HEK293 (cell line): ENCODE results near the gene MGAT1.

Experiments
- CTCF ChIA-PET: fragments of 350-600 bp; formaldehyde crosslinking; extraction: SDS; loops from one replicate; lab custom pipeline; 2021; ENCODE audit warnings: antibody characterized with exemption; lab: Yijun Ruan, JAX
- POLR2A ChIA-PET: fragments of 300-600 bp; formaldehyde crosslinking; extraction: SDS; loops from one replicate; lab custom pipeline; 2020; ENCODE audit warnings: antibody characterized with exemption, inconsistent platforms; lab: Yijun Ruan, JAX
- H3K27ac ChIP-seq: fragments of 200-500 bp; sonication (Bioruptor generic); 2 replicates; pipeline ENCODE4 v1.5.1; 2014; ENCODE audit warnings: low read depth, low read length, control low read depth, inconsistent platforms; ENCODE audit errors: extremely low read depth
- H3K36me3 ChIP-seq, 2 experiments: fragments of 200-500 bp in 1 of 2; sonication (Bioruptor generic) in 1 of 2; 1 replicate in 1 of 2; 2 replicates in 1 of 2; pipeline ENCODE4 v1.5.1; 2014 to 2017; ENCODE audit warnings: inconsistent platforms in 2 of 2, low read length in 2 of 2; ENCODE audit not compliant: control insufficient read depth in 2 of 2, insufficient read depth in 1 of 2
- H3K4me1 ChIP-seq: fragments of 200-500 bp; sonication (Bioruptor generic); 2 replicates; pipeline ENCODE4 v1.5.1; 2014; ENCODE audit warnings: mild to moderate bottlenecking, low read length, inconsistent platforms; ENCODE audit not compliant: control insufficient read depth, insufficient read depth
- H3K4me3 ChIP-seq: 2 replicates; pipeline ENCODE4 v1.5.1; 2011; ENCODE audit warnings: low read depth, mild to moderate bottlenecking, control low read depth, low read length, moderate library complexity
- H3K9me3 ChIP-seq: fragments of 200-500 bp; sonication (Bioruptor generic); 2 replicates; pipeline ENCODE4 v1.5.1; 2014; ENCODE audit warnings: low read depth, low read length, inconsistent platforms; ENCODE audit not compliant: control insufficient read depth, insufficient read depth
- EGR2 ChIP-seq: fragments of 450-650 bp; formaldehyde crosslinking; IDR thresholded peaks from 2 replicates; pipeline ENCODE4 v1.5.1; 2016; ENCODE audit warnings: low read depth, missing biosample characterization, missing genetic modification characterization
- GLI2 ChIP-seq: fragments of 450-650 bp; formaldehyde crosslinking; IDR thresholded peaks from 2 replicates; pipeline ENCODE4; 2017; ENCODE audit warnings: missing biosample characterization, missing genetic modification characterization, low read depth, borderline replicate concordance
- GLI4 ChIP-seq: fragments of 450-650 bp; formaldehyde crosslinking; IDR thresholded peaks from 2 replicates; pipeline ENCODE4 v1.5.1; 2016; ENCODE audit warnings: missing biosample characterization, missing genetic modification characterization
- HOXA7 ChIP-seq: sonication (generic); formaldehyde crosslinking; IDR thresholded peaks from 2 replicates; pipeline ENCODE4 v1.8.1; 2022; ENCODE audit warnings: missing genetic modification reagents, borderline replicate concordance
- HOXC10 ChIP-seq: sonication (generic); formaldehyde crosslinking; IDR thresholded peaks from 2 replicates; pipeline ENCODE4 v1.8.1; 2023; ENCODE audit warnings: mild to moderate bottlenecking, missing genetic modification reagents
- KLF16 ChIP-seq: fragments of 450-650 bp; formaldehyde crosslinking; IDR thresholded peaks from 2 replicates; pipeline ENCODE4 v1.5.1; 2017; ENCODE audit warnings: missing biosample characterization, missing genetic modification characterization
- REPIN1 ChIP-seq: fragments of 450-650 bp; formaldehyde crosslinking; IDR thresholded peaks from 2 replicates; pipeline ENCODE4 v1.5.1; 2017; ENCODE audit warnings: missing biosample characterization, missing genetic modification characterization, low read depth
- SETDB1 ChIP-seq: IDR thresholded peaks from one replicate; pipeline ENCODE4 v1.6.1; 2017; ENCODE audit warnings: mild to moderate bottlenecking, low read length, moderate library complexity, mixed read lengths; ENCODE audit not compliant: insufficient read length
- SP3 ChIP-seq: fragments of 450-650 bp; formaldehyde crosslinking; IDR thresholded peaks from 2 replicates; pipeline ENCODE4 v1.5.1; 2016; ENCODE audit warnings: missing biosample characterization, missing genetic modification characterization
- ZBTB17 ChIP-seq: fragments of 450-650 bp; formaldehyde crosslinking; IDR thresholded peaks from 2 replicates; pipeline ENCODE4 v1.5.1; 2016; ENCODE audit warnings: missing biosample characterization, missing genetic modification characterization
- ZFHX2 ChIP-seq: fragments of 450-650 bp; formaldehyde crosslinking; conservative IDR thresholded peaks from 2 replicates; pipeline ENCODE4 v1.5.1; 2016; ENCODE audit warnings: missing biosample characterization, missing genetic modification characterization
- ZNF184 ChIP-seq: fragments of 450-650 bp; IDR thresholded peaks from 2 replicates; pipeline ENCODE4 v1.5.1; 2018; ENCODE audit warnings: missing biosample characterization, mild to moderate bottlenecking, missing genetic modification characterization
- ZNF2 ChIP-seq: fragments of 450-650 bp; formaldehyde crosslinking; IDR thresholded peaks from 2 replicates; pipeline ENCODE4 v1.5.1; 2016; ENCODE audit warnings: missing biosample characterization, missing genetic modification characterization
- ZNF221 ChIP-seq: fragments of 450-650 bp; formaldehyde crosslinking; IDR thresholded peaks from 2 replicates; pipeline ENCODE4 v1.5.1; 2017; ENCODE audit warnings: missing biosample characterization, missing genetic modification characterization, borderline replicate concordance
- ZNF266 ChIP-seq: fragments of 450-650 bp; formaldehyde crosslinking; IDR thresholded peaks from 2 replicates; pipeline ENCODE4 v1.5.1; 2016; ENCODE audit warnings: missing biosample characterization, missing genetic modification characterization, low read depth
- ZNF311 ChIP-seq: fragments of 450-650 bp; formaldehyde crosslinking; IDR thresholded peaks from 2 replicates; pipeline ENCODE4 v1.5.1; 2017; ENCODE audit warnings: missing biosample characterization, missing genetic modification characterization, borderline replicate concordance
- ZNF324 ChIP-seq: fragments of 450-650 bp; formaldehyde crosslinking; IDR thresholded peaks from 2 replicates; pipeline ENCODE4 v1.5.1; 2016; ENCODE audit warnings: missing biosample characterization, missing genetic modification characterization
- TF ChIP-seq, protein P1 (sequence below): fragments of 450-650 bp; formaldehyde crosslinking; IDR thresholded peaks from 2 replicates; pipeline ENCODE4 v1.5.1; 2016; ENCODE audit warnings: missing biosample characterization, missing genetic modification characterization
- TF ChIP-seq, protein P2 (sequence below): fragments of 450-650 bp; formaldehyde crosslinking; conservative IDR thresholded peaks from 2 replicates; pipeline ENCODE4 v1.5.1; 2016; ENCODE audit warnings: low read depth, missing biosample characterization, missing genetic modification characterization
- TF ChIP-seq, protein P3 (sequence below): fragments of 450-650 bp; formaldehyde crosslinking; IDR thresholded peaks from 2 replicates; pipeline ENCODE4 v1.5.1; 2016; ENCODE audit warnings: missing biosample characterization, missing genetic modification characterization
- TF ChIP-seq, protein P4 (sequence below): fragments of 450-650 bp; formaldehyde crosslinking; IDR thresholded peaks from 2 replicates; pipeline ENCODE4 v1.5.1; 2016; ENCODE audit warnings: missing biosample characterization, missing genetic modification characterization

The MGAT1 gene

DNA sequence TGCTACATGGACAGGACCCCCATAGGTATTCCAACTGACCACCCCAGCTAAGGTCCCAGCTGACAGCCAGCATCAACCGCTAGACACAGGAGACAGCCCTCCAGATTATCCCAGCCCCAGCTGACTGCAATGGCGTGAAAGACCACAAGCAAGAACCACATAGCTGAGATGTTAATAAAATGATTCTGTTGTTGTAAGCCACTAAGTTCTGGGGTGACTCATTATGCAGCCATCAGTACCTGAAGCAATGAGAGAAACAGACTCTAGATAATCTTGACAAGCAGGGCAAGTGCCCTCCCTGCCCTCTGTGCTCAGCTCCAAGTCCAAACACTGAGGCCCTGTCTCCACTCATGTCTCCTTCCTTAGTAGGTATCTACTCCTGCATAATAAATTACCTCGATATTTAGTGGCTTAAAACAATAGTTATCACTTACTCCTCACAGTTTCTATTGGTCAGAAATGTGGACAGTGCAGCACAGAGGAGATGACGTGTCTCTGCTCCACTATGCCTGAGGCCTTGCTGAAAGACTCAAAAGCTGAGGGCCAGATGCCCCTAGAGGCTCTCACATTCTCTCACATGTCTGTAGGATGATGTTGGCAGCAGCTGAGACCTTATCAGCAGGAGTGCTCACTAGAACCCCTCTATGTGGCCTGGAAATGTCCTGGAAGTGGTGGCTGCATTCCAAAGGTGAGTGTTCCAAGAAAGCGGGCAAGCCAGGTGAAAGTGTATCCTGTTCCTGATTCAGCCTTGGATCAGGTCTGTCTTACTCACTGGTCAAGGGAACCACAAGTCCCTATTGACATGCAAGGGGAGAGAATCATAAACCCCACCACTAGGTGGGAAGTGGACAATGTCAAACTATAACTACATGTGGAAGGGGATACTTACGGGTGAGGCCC is 2.5 kb downstream of the MGAT1 start:
- Histone ChIP-seq H3K27ac (no peak overlapping the region), H3K4me1 (peaks cover 12% of the 10 kb centered on the region), H3K36me3 (peaks cover 0 to 28% of the 10 kb centered on the region in 2 experiments; a peak in 2 of 3 replicates), H3K9me3 (no peaks in the 10 kb centered on the region), H3K4me3 (no peak overlapping the region)
- CTCF ChIA-PET = interaction anchor here (1.1 to 4.0 kb wide), 3 partner anchors 15 to 82 kb away, joined by 3 to 26 read pairs (median 3); no protein-coding TSS in a partner anchor
- TF ChIP-seq KLF16 (tag by site-specific recombination) = no peak
- TF ChIP-seq, protein P1, sequence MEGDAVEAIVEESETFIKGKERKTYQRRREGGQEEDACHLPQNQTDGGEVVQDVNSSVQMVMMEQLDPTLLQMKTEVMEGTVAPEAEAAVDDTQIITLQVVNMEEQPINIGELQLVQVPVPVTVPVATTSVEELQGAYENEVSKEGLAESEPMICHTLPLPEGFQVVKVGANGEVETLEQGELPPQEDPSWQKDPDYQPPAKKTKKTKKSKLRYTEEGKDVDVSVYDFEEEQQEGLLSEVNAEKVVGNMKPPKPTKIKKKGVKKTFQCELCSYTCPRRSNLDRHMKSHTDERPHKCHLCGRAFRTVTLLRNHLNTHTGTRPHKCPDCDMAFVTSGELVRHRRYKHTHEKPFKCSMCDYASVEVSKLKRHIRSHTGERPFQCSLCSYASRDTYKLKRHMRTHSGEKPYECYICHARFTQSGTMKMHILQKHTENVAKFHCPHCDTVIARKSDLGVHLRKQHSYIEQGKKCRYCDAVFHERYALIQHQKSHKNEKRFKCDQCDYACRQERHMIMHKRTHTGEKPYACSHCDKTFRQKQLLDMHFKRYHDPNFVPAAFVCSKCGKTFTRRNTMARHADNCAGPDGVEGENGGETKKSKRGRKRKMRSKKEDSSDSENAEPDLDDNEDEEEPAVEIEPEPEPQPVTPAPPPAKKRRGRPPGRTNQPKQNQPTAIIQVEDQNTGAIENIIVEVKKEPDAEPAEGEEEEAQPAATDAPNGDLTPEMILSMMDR (tag by site-specific recombination) = peak; percentile 39; the same call in 1 of the 2 replicates
- TF ChIP-seq, protein P2, sequence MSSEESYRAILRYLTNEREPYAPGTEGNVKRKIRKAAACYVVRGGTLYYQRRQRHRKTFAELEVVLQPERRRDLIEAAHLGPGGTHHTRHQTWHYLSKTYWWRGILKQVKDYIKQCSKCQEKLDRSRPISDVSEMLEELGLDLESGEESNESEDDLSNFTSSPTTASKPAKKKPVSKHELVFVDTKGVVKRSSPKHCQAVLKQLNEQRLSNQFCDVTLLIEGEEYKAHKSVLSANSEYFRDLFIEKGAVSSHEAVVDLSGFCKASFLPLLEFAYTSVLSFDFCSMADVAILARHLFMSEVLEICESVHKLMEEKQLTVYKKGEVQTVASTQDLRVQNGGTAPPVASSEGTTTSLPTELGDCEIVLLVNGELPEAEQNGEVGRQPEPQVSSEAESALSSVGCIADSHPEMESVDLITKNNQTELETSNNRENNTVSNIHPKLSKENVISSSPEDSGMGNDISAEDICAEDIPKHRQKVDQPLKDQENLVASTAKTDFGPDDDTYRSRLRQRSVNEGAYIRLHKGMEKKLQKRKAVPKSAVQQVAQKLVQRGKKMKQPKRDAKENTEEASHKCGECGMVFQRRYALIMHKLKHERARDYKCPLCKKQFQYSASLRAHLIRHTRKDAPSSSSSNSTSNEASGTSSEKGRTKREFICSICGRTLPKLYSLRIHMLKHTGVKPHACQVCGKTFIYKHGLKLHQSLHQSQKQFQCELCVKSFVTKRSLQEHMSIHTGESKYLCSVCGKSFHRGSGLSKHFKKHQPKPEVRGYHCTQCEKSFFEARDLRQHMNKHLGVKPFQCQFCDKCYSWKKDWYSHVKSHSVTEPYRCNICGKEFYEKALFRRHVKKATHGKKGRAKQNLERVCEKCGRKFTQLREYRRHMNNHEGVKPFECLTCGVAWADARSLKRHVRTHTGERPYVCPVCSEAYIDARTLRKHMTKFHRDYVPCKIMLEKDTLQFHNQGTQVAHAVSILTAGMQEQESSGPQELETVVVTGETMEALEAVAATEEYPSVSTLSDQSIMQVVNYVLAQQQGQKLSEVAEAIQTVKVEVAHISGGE (tag by site-specific recombination) = 0 out of 2 replicates have a peak, but pooled peaks have one; percentile 26
- TF ChIP-seq, all 188 proteins: peak for 2
- POLR2A ChIA-PET = interaction anchor here (1.5 kb wide), 1 partner anchor 10 kb away, joined by 4 read pairs; no protein-coding TSS in a partner anchor

DNA sequence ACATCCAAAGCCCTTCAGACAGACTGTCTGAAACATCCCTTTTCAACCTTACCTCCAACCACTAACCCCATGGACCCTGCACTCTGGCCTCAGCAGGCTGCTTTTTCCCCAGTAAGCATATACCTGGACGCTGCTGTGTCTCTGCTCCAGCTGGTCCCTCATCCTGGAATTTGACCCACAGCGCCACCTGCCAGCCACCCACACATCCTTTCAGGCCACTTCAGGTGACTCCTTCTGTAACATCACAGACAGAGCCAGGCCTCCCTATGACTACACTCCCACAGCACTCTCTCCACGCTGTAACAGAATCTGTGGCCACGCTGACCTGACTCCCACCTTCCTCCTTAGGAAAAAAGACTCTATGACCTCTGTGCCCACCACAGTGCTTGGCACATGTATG is 3.4 kb downstream of the MGAT1 start:
- H3K9me3 ChIP-seq = no peaks in the 10 kb centered on the region
- no peak overlapping the region for H3K4me3 ChIP-seq
- peaks cover 0 to 28% of the 10 kb centered on the region in 2 experiments for H3K36me3 ChIP-seq
- POLR2A ChIA-PET = no interaction called here
- CTCF ChIA-PET = interaction anchor here (0.7 to 4.0 kb wide), 3 partner anchors 14 to 81 kb away, joined by 3 to 26 read pairs (median 3); no protein-coding TSS in a partner anchor
- H3K4me1 ChIP-seq = peaks cover 12% of the 10 kb centered on the region
- no peak overlapping the region for H3K27ac ChIP-seq
- TF ChIP-seq ZNF311 (tag by site-specific recombination) (no peak), EGR2 (peak; percentile 64; the same call in 1 of the 2 replicates), ZBTB17 (tag by site-specific recombination) (no peak), SP3 (no peak), GLI2 (tag by site-specific recombination) (no peak), GLI4 (tag by site-specific recombination) (no peak), ZNF2 (tag by site-specific recombination) (peak; percentile 81), ZFHX2 (tag by site-specific recombination) (peak; percentile 36; the same call in 1 of the 2 replicates), ZNF266 (tag by site-specific recombination) (no peak), REPIN1 (tag by site-specific recombination) (no peak), ZNF184 (tag by site-specific recombination) (no peak), HOXC10 (no peak), ZNF221 (no peak), ZNF324 (no peak), HOXA7 (no peak), SETDB1 (no peak)
- TF ChIP-seq, protein P3, sequence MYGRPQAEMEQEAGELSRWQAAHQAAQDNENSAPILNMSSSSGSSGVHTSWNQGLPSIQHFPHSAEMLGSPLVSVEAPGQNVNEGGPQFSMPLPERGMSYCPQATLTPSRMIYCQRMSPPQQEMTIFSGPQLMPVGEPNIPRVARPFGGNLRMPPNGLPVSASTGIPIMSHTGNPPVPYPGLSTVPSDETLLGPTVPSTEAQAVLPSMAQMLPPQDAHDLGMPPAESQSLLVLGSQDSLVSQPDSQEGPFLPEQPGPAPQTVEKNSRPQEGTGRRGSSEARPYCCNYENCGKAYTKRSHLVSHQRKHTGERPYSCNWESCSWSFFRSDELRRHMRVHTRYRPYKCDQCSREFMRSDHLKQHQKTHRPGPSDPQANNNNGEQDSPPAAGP (tag by site-specific recombination) = no peak
- TF ChIP-seq, protein P4, sequence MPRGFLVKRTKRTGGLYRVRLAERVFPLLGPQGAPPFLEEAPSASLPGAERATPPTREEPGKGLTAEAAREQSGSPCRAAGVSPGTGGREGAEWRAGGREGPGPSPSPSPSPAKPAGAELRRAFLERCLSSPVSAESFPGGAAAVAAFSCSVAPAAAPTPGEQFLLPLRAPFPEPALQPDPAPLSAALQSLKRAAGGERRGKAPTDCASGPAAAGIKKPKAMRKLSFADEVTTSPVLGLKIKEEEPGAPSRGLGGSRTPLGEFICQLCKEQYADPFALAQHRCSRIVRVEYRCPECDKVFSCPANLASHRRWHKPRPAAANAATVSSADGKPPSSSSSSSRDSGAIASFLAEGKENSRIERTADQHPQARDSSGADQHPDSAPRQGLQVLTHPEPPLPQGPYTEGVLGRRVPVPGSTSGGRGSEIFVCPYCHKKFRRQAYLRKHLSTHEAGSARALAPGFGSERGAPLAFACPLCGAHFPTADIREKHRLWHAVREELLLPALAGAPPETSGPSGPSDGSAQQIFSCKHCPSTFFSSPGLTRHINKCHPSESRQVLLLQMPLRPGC (tag by site-specific recombination) = no peak
- TF ChIP-seq, protein P1 (tag by site-specific recombination) = peak; percentile 56
